ENCODE measurements around the gene PRKD1. TPM values are rescaled to one million over a fixed set of nuclear protein-coding genes. Genes with fewer than 3 reads are reported as not detected.

Gene PRKD1
- total RNA-seq, 1 experiment from 2014 or later = 0.36 TPM

DNA sequence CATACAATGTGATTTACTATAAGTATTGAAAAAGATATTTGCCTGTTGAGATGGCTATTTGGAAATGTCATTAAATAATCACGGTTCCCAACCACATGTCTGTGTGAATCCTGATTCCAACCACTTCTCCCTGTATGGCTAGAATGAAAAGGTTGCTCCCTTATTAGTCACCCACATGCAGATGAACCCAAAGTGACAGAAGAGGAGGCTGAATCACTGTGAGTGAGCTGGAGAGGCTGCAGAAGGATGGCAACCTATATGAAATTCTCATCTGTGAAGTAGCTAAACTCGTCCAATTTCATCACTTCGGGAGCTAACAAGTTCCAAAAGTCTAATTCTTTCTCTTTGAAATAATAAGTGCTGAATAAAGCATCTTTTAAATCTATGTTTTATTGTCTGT is 300.5 kb downstream of the PRKD1 start:
- DNase-seq = no peak
- no peaks in the 10 kb centered on the region for H3K4me1 Mint-ChIP-seq (ENCODE audit: low read depth, unreplicated experiment)
- Histone ChIP-seq H3K36me3 (ENCODE audit: control insufficient read depth, insufficient read depth, low read length) (no peaks in the 10 kb centered on the region), H3K4me3 (ENCODE audit: low read depth, low read length) (no peak overlapping the region), H3K9me3 (no peaks in the 10 kb centered on the region), H3K27me3 (replicated peaks; ENCODE audit: control insufficient read depth, insufficient read depth, low read length) (no peaks in the 10 kb centered on the region), H3K4me1 (no peaks in the 10 kb centered on the region)
- intact Hi-C loops (cut with micrococcal nuclease; ENCODE audit: unreplicated experiment) = no loop called here
- no peaks in the 10 kb centered on the region for H3K36me3 Mint-ChIP-seq (ENCODE audit: insufficient read depth, unreplicated experiment)
- ChIA-PET CTCF (no interaction called here), POLR2A (no interaction called here)
- H3K9me3 Mint-ChIP-seq (ENCODE audit: unreplicated experiment) = no peaks in the 10 kb centered on the region
- H3K4me3 Mint-ChIP-seq (ENCODE audit: unreplicated experiment) = no peak overlapping the region
- H3K27ac Mint-ChIP-seq (ENCODE audit: unreplicated experiment) = no peak overlapping the region
- no TSS peak for BruUV-seq (replicated peaks)
- TF ChIP-seq CTCF (IDR thresholded peaks at IDR 0.05; ENCODE audit: insufficient read depth in 1 of 2, low read depth in 1 of 2, low read length in 1 of 2, severe bottlenecking in 1 of 2, unreplicated experiment in 1 of 2) = no peak
- H3K27me3 Mint-ChIP-seq (ENCODE audit: insufficient read depth, unreplicated experiment) = no peaks in the 10 kb centered on the region

- no TSS peak for BruUV-seq (replicated peaks)
- no peak for TF ChIP-seq CTCF (IDR thresholded peaks at IDR 0.05; ENCODE audit: insufficient read depth in 1 of 2, low read depth in 1 of 2, low read length in 1 of 2, severe bottlenecking in 1 of 2, unreplicated experiment in 1 of 2)
- H3K9me3 Mint-ChIP-seq (ENCODE audit: unreplicated experiment) = no peaks in the 10 kb centered on the region
- no peaks in the 10 kb centered on the region for H3K27me3 Mint-ChIP-seq (ENCODE audit: insufficient read depth, unreplicated experiment)
- no peaks in the 10 kb centered on the region for H3K9me3 ChIP-seq
- no peaks in the 10 kb centered on the region for H3K36me3 ChIP-seq (ENCODE audit: control insufficient read depth, insufficient read depth, low read length)
- POLR2A ChIA-PET = no interaction called here
- CTCF ChIA-PET = no interaction called here
- H3K4me3 ChIP-seq (ENCODE audit: low read depth, low read length) = no peak overlapping the region
- intact Hi-C loops (cut with micrococcal nuclease; ENCODE audit: unreplicated experiment) = no loop called here
- H3K36me3 Mint-ChIP-seq (ENCODE audit: insufficient read depth, unreplicated experiment) = no peaks in the 10 kb centered on the region
- H3K27me3 ChIP-seq (replicated peaks; ENCODE audit: control insufficient read depth, insufficient read depth, low read length) = no peaks in the 10 kb centered on the region
- no peak overlapping the region for H3K27ac Mint-ChIP-seq (ENCODE audit: unreplicated experiment)
- no peak for DNase-seq
- no peaks in the 10 kb centered on the region for H3K4me1 ChIP-seq
- H3K4me1 Mint-ChIP-seq (ENCODE audit: low read depth, unreplicated experiment) = no peaks in the 10 kb centered on the region
- no peak overlapping the region for H3K4me3 Mint-ChIP-seq (ENCODE audit: unreplicated experiment)
These were observed 309.2 kb downstream of the PRKD1 start for GRCh38 chr14:29618323-29619067.

DNA sequence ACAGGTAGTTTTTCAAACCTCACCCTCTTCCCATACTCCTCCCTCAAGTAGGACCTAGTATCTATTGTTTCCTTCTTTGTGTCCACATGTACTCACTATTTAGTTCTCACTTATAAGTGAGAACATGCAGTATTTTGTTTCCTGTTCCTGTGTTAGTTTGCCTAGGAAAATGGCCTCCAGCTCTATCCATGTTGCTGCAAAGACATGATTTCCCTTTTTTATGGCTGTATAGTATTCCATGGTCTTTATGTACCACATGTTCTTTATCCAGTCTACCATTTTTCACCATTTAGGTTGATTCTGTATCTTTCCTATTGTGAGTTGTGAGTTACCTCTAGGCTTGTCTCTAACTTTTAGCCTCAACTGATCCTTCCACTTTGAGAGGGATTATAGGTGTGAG is 310.7 kb downstream of the PRKD1 start:
- H3K4me1 Mint-ChIP-seq (ENCODE audit: low read depth, unreplicated experiment) = no peaks in the 10 kb centered on the region
- POLR2A ChIA-PET = no interaction called here
- H3K27me3 Mint-ChIP-seq (ENCODE audit: insufficient read depth, unreplicated experiment) = no peaks in the 10 kb centered on the region
- Histone ChIP-seq H3K27me3 (replicated peaks; ENCODE audit: control insufficient read depth, insufficient read depth, low read length) (no peaks in the 10 kb centered on the region), H3K4me1 (no peaks in the 10 kb centered on the region), H3K4me3 (ENCODE audit: low read depth, low read length) (no peak overlapping the region), H3K36me3 (ENCODE audit: control insufficient read depth, insufficient read depth, low read length) (no peaks in the 10 kb centered on the region), H3K9me3 (no peaks in the 10 kb centered on the region)
- DNase-seq = no peak
- H3K4me3 Mint-ChIP-seq (ENCODE audit: unreplicated experiment) = no peak overlapping the region
- CTCF ChIA-PET = no interaction called here
- H3K27ac Mint-ChIP-seq (ENCODE audit: unreplicated experiment) = no peak overlapping the region
- H3K36me3 Mint-ChIP-seq (ENCODE audit: insufficient read depth, unreplicated experiment) = no peaks in the 10 kb centered on the region
- no peak for TF ChIP-seq CTCF (IDR thresholded peaks at IDR 0.05; ENCODE audit: insufficient read depth in 1 of 2, low read depth in 1 of 2, low read length in 1 of 2, severe bottlenecking in 1 of 2, unreplicated experiment in 1 of 2)
- intact Hi-C loops (cut with micrococcal nuclease; ENCODE audit: unreplicated experiment) = no loop called here
- no TSS peak for BruUV-seq (replicated peaks)
- H3K9me3 Mint-ChIP-seq (ENCODE audit: unreplicated experiment) = no peaks in the 10 kb centered on the region
